HCEC 1CT (cell line): ENCODE measurements around the gene KRTAP10-11.
"Not testable (repeated sequence)": the region's sequence is repeated elsewhere in the genome, so short reads cannot be mapped to it uniquely, and the experiment has no call there.

Source experiments
- DNase-seq: peaks from one replicate; pipeline ENCODE4 v3.0.0-alpha.2; 2017

KRTAP10-11 gene

DNA sequence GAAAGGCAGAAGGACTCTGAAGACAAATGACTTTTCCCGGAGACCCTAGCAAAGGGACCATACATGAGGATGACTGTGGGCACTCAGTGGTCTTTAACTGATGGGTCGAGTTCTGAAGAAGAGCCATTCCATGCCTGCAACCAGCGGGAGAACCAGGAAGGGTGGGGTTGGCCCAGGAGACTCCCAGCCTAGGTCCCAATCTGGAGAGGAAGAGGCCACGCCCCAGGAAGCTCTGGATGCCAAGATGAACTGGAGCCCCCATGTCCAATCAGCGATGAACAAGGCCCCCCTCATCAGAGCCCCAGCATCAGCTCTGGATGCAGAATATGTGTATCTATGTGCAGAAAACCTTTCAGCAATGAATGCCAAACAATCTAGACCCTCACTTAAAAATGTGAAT is 5.5 kb upstream of the KRTAP10-11 start:
- DNase-seq, result no peak

- no peak for DNase-seq
These were observed 2.4 kb upstream of the KRTAP10-11 start for GRCh38 chr21:44643741-44644310.

DNA sequence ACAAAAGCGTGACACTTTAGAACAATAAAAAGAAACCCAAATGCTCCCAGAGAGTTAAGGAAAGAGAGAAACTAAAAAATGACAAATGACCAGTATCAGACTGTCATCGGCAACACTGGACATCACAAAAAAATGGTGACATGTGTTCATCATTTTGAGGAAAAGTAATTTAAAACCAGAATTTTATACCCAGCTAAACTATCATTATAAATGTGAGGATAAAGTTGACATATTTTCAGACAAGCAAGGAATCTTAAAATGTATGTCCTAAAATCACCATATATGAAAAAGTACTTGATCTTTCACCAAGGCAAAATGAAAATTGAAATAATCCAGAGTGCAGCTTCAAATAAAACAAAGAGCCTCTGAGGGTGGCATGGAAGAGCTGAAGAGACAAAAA is 1.3 kb upstream of the KRTAP10-11 start:
- no peak for DNase-seq

DNA sequence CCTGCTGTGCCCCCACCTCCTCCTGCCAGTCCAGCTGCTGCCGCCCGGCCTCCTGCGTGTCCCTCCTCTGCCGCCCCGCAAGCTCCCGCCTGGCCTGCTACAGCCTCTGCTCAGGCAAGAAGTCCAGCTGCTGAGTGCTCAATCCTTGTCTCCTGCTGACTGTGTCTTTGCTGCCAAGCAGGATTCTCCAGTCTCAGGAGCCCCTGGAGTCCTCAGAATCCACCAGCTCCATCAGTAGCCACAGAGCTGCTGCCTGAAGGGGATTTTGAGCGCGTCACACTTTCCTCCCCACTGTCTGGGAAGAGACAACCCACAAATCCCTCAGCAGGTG is 973 bp downstream of the KRTAP10-11 start:
- no peak for DNase-seq

DNA sequence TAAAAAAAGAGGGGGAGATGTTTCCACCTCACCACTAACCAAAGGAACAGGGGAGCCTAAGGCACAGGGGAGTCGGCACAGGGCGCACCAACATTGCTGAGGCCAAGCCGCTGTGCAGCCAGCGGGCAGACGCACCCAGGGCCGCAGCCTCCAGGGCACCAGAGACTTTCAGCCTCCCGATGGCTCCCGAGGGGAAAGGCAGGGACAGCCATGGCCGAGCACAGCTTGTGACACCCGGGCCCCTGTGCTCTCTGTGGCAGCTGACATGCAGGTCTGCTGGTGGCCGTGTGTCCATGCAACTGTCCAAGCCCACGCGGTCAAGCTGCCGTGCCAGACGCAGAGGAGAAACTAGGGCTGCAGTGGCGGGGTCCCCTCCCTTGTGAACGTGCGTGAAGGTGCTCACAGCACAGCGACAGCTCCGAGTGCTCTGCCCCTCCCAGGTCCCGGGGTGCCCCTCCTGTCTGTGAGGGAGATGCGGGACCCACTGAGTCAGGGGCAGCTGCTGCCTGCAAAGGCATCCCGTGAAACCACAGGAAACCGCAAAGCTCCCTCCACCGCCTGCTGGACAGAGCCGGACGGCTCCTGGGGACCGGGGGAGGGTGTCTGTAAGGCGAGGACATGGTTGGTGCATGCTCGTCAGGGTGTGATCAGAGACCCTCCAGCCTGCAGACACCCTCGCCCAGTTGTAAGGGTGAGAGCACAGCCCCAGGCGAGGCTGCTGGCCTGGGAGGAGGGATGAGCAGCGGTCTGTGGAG is 2.5 kb downstream of the KRTAP10-11 start:
- DNase-seq, result no peak

DNA sequence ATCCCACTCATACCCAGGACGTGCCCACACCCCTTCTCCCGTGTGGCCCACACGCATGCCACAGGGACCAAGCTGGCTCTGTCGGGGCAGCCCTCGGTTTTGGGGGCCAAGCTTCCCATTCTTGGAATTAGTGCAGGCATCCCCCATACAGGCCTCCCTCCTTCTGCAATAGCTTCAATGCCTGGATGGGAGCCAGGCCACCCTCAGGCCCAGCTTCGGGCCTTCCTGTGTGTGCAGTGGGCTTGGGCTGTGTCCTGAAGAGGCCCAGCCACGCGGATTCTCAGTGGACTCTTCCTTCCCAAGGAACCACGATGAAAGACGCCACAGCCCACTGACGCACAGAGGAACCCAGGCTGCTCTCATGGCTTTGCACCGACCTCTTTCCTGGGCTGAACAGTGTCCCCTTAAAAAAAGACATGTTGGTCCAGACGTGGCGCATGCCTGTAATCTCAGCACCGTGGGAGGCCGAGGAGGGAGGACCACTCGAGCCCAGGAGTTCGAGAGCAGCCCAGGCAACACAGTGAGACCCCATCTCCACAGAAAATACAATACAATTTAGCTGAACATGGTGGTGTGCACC is 3.4 kb downstream of the KRTAP10-11 start:
- DNase-seq, result no peak

GRCh38 chr21:44650265-44650972 is 4.2 kb downstream of the KRTAP10-11 start:
- no peak for DNase-seq

- DNase-seq, result no peak
These were observed 4.9 kb downstream of the KRTAP10-11 start for GRCh38 chr21:44650973-44651675.

DNA sequence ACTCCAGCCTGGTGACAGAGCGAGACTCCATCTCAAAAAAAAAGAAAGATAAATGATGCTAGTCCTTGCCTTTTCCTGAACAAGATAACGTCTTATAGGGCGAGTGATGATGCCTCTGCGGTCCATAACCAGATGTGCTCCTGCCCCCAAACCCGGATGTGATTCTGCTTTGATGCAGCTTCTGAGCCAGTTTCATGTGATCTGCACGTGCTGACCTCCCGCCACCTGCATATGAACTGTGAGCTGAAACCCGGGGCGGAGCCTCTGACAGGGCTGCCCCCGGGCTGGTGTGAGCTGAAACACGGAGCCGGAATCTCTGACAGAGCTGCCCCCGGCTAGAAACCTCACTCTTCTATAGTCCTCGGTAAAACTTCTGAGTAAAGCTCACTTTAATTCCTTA is 6.9 kb downstream of the KRTAP10-11 start:
- DNase-seq, result no peak

DNA sequence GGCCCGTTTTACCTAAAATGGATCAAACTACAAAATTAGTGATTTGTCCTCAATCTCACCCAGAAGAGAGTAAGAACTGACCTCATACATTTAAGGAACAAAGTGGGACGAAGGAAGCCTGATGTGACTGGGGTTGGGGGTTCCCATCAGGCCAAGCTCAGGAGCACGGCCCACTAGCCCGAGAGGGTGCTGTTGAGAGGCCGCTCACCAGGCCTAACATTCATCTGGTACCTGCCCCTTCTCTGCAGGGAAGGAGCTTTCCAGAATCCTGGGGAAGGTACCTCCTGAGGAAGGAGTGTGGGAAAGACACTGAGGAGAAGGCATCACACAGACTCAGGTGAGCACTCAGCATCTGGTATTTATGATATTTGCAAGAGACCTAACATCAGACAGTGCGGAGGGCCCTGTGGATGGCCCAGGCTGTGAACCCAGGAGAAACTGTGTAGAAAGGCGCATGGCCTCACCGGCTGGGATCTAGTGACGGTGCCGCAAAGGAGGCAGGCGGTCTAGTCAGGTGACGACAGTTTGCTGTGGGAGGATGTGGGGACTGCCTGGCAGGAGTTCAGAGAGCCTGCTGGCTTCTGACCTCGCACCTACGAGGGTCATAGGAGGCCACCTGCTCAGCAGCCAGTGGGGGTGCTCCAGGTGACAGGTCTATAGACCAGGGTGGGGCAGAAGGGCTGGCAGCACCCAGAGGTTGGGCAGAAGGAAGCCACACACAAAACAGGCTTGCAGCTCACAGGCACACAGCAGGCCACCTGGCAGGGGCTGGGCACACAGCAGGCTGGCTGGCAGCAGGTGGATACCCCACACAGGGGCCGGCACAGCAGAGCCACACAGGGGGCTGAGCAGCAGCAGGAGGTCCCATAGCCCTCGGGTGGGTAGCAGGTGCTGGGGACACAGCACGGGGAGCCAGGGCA is 7.7 kb downstream of the KRTAP10-11 start:
- DNase-seq, result no peak

DNA sequence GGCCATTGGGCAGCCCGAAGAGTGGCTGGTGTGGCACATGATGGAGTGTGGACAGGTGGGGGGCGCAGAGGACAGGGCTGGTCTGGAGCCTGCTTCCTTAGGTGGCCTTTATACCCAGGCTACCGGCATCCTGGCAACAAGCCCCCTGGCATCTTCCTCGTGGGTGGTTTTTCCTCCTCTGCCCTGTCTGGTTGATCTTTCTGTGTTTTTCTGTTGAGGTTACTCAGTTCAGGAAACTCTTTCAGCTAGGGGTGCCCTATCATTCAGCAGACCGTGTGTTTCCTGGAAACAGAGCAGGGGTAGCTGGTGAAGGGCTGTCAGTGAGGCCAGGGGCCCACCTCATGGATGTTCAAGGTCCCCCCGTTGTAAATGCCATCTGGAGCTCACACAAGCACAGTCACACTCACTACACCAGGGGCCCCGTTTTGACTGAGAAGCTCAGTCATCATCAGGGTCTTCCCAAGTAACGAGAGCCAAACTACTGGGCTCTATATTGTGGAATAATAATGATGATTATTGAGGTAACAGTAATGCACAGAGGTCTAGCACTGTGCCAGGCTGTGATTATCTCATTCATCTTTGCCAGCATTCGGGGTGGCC is 8.5 kb downstream of the KRTAP10-11 start, which contains the start of gene KRTAP12-4:
Gene KRTAP12-4 (minus strand): TSS at position 84 of the 600 bp plus-strand sequence. CDS start 45 bp downstream, at position 39.
- DNase-seq, result no peak

GRCh38 chr21:44656868-44657267 is 10.7 kb downstream of the KRTAP10-11 start:
- no peak for DNase-seq

DNA sequence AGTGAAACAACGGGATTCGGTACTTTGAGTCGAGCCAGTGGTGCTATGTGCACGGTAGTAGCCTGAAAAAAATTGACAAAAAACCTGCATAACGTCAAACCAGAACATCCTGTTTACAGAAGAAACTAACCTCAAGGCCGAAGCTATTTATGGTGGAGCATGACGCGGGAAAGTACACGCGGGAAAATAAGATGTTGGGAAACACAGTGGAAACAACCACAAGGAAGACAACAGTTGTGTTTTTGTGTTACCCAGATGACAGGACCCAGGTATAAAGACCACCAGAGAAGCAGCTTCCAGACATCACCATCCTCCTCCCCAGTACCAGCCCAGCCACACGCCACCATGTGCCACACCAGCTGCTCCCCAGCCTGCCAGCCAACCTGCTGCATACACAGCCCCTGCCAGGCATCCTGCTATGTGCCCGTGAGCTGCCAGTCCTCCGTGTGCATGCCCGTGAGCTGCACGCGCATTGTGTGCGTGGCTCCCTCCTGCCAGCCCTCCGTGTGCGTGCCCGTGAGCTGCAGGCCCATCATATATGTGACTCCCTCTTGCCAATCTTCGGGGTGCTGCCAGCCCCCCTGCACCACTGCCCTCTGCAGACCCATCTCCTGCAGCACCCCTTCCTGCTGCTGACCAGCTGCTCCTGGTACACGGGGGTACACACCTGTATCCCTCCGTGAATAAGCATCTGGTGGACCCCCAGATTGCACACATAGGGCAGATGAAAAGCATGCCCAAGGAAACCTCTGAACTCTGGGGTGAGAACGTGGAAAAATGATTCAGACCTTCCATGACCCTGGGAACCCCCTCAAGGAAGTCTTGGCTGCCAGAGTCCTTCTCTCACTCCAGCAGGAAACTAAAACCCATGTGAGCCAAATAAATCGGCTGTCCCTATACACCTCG is 11.7 kb downstream of the KRTAP10-11 start, which contains the start of gene KRTAP12-3:
Gene KRTAP12-3 (plus strand): TSS at position 298 of the 906 bp plus-strand sequence. CDS start 48 bp downstream, at position 346.
- DNase-seq, result no peak

DNA sequence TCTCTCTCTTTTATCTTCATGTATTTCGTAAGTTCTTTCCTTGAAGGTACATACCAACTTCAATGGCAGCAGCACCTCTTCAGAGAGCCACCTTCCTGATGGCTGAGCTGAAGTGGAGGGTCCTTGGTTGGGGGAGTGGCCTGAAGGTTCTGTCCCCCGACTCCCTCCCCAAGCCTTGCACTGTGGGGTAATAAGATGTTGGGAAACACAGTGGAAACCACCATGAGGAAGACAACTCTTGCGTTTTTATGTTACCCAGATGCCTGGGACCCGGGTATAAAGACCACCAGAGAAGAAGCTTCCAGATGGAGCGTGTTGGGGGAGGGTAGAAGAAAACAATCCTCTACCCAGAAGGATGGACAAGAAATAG is 12.3 kb downstream of the KRTAP10-11 start:
- no peak for DNase-seq

DNA sequence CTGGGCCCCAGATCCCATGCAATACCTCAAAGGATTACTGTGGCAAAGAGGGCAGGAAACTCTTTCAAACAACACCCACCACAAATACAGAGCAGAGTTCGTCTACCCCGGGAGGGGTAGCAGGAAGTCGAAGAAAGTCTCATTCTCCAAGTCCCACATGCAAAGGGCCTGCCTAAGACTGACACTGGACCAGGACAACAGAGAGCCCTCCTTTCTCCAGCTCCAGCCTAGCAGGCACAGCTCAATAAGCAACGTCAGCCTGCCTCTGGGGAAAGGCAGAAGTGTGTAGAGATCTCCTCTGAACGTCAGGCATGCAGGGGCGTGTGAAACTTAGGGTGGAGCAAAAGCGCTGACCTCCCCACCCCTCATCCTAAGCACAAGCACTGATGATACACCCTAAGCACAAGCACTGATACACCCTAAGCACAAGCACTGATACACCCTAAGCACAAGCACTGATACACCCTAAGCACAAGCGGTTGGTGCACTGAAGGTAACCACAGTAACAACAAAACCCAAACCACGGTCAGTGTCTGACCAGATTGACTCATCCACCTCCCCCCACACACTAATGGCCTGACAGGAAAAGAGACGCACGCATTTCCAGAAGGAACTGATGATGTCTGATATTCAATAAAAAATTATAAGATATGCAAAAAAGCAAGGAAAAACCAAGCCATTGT is 12.8 kb downstream of the KRTAP10-11 start:
- no peak for DNase-seq

GRCh38 chr21:44661567-44661966 is 15.4 kb downstream of the KRTAP10-11 start:
- not testable (repeated sequence) for DNase-seq

- DNase-seq, result no peak
These were observed 18.5 kb downstream of the KRTAP10-11 start for GRCh38 chr21:44664691-44665090.

DNA sequence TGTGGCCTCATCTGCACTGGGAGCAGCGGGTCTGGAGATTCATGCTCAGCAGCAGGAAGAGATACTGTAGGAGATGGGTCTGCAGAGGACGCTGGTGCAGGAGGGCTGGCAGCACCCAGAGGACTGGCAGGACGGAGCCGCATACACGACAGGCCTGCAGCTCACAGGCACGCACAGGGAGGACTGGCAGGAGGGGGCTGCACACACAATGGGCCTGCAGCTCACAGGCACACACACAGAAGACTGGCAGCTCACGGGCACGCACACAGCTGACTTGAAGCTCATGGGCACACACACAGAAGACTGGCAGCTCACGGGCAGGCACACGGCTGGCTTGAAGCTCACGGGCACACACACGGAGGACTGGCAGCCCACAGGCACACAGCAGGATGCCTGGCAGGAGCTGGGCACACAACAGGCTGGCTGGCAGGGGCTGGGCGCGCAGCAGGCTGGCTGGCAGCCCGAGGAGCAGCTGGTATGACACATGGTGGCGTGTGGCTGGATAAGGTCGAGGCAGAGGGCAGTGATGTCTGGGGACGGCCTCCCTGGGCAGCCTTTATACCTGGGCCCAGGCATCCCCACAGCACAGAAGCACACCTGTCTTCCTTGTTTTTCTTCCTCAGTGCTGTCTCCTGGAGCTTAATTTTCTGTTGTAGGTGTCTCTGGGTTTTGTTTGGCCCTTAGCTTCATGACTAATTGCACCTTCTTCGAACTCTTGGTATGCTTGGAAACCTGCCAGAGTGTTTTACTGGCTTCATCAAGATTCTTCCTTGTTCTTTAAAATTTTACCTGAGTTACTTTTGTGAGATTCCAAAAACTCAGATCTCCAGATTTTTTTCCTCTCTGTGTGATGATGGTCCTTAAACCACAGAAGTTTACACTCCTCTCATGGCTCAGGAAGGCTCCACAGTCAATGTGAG is 20.4 kb downstream of the KRTAP10-11 start, which contains the start of gene KRTAP12-2:
Gene KRTAP12-2 (minus strand): TSS at position 527 of the 920 bp plus-strand sequence. CDS start 41 bp downstream, at position 486.
- no peak for DNase-seq
